ENCODE measurements around the gene CFAP74.

The CFAP74 gene

GRCh38 chr1:2046953-2047748, 43.6 kb upstream of the CFAP74 start:
- Histone ChIP-seq H3K4me3 (ENCODE audit: low read depth, low read length) (no peak overlapping the region), H3K27me3 (ENCODE audit: insufficient read depth, low read depth, severe bottlenecking) (no peaks in the 10 kb centered on the region), H3K27ac (no peak overlapping the region), H3K36me3 (no peaks in the 10 kb centered on the region), H3K9me3 (ENCODE audit: severe bottlenecking) (no peaks in the 10 kb centered on the region)
- DNase-seq = no peak
- TF ChIP-seq, protein P1, sequence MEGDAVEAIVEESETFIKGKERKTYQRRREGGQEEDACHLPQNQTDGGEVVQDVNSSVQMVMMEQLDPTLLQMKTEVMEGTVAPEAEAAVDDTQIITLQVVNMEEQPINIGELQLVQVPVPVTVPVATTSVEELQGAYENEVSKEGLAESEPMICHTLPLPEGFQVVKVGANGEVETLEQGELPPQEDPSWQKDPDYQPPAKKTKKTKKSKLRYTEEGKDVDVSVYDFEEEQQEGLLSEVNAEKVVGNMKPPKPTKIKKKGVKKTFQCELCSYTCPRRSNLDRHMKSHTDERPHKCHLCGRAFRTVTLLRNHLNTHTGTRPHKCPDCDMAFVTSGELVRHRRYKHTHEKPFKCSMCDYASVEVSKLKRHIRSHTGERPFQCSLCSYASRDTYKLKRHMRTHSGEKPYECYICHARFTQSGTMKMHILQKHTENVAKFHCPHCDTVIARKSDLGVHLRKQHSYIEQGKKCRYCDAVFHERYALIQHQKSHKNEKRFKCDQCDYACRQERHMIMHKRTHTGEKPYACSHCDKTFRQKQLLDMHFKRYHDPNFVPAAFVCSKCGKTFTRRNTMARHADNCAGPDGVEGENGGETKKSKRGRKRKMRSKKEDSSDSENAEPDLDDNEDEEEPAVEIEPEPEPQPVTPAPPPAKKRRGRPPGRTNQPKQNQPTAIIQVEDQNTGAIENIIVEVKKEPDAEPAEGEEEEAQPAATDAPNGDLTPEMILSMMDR (IDR thresholded peaks at IDR 0.05; ENCODE audit: low read depth, low read length) = no peak

DNA sequence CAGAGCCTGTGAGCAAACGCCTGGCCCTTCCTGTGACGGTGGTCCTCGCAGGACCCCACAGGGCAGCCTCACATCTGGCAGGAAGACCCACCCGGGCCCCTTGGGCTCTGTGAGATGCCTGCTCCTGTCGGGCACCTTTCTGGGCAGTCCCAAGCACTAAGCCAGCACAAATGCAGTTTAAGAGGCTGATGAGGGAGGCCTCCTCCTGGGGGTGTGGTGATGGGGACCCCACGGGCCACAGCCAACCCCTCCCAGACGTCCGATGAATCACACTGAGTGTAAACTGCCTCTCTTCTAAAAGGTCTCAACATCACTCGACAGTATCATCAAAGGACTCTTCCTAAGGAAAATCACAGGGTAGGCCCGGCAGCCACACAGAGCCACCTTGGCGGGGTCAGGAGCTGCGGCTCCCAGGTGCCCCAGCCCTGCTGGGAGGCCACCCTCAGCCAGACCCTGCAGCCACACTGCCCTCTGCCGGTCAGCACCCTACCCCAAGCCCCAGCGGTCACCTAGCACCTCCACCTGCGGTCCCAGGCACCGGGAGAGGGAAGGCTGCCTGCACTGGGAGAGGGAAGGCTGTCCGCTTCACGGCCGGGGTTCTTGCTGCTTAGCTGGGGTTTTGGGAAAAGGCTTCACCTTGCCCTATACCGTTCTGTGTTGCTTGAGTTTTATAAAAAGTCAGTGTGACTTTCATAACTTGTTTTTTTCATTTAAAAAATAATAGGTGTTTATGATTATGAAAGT, 42.8 kb upstream of the CFAP74 start:
- H3K27me3 ChIP-seq (ENCODE audit: insufficient read depth, low read depth, severe bottlenecking) = no peaks in the 10 kb centered on the region

DNA sequence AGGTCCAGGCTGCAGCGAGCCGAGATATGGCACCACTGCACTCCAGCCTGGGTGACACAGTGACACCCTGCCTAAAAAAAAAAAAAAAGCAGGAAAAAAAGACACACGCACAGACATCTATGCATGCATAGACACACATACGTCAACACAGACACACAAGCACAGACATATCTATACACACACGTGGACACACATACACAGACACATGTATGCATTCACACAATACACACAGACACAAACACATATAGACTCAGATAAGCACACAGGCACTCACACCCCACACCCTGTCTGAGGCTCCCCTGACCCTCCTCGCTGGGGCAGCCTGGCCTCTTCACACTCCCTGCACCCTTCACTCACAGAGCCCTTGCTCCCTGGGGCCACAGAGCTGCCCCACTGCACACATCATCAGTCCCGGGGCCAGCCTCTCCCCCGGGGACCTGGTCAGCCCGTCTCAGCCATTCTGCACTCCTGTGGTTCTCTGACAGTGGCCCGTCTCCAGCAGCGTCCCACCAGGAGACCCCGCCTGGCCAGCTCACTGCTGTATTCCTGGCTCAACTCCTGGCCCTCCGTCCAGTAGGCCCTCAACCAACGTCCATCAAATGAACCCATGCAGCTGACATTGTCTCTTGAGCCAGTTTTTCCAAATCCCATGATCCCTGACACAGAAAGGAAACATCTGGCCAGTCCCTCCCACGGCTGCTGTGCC, 42.0 kb upstream of the CFAP74 start:
- no peaks in the 10 kb centered on the region for H3K9me3 ChIP-seq (ENCODE audit: severe bottlenecking)
- no peaks in the 10 kb centered on the region for H3K36me3 ChIP-seq
- TF ChIP-seq, protein P1 (IDR thresholded peaks at IDR 0.05; ENCODE audit: low read depth, low read length) = no peak
- no peak overlapping the region for H3K27ac ChIP-seq
- no peak overlapping the region for H3K4me3 ChIP-seq (ENCODE audit: low read depth, low read length)
- no peaks in the 10 kb centered on the region for H3K27me3 ChIP-seq (ENCODE audit: insufficient read depth, low read depth, severe bottlenecking)
- DNase-seq = no peak

More for the DNA sequence above, 42.8 kb upstream of the CFAP74 start:
- H3K4me3 ChIP-seq (ENCODE audit: low read depth, low read length) = no peak overlapping the region
- no peaks in the 10 kb centered on the region for H3K9me3 ChIP-seq (ENCODE audit: severe bottlenecking)
- no peak overlapping the region for H3K27ac ChIP-seq
- H3K36me3 ChIP-seq = no peaks in the 10 kb centered on the region
- TF ChIP-seq, protein P1 (IDR thresholded peaks at IDR 0.05; ENCODE audit: low read depth, low read length) = peak; percentile 98
- DNase-seq = peak; percentile 92

GRCh38 chr1:2044510-2045319, 41.1 kb upstream of the CFAP74 start:
- peak overlapping the region; percentile 26 for H3K4me3 ChIP-seq (ENCODE audit: low read depth, low read length)
- H3K27me3 ChIP-seq (ENCODE audit: insufficient read depth, low read depth, severe bottlenecking) = no peaks in the 10 kb centered on the region
- DNase-seq = peak; percentile 65

DNA sequence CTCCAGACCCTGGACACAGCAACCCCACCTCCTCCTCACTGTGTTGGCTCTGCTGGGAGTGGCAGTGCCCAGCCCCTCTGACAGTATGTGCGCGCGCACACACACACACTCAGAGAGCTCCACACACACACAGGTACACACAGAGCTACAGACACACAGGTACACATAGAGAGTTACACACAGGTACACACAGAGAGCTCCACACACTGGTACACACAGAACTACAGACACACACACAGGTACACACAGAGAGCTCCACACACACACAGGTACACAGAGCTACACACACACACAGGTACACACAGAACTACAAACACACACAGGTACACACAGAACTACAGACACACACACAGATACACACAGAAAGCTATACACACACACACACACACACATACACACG, 40.3 kb upstream of the CFAP74 start:
- Histone ChIP-seq H3K9me3 (ENCODE audit: severe bottlenecking) (peaks cover 4% of the 10 kb centered on the region), H3K36me3 (no peaks in the 10 kb centered on the region), H3K27me3 (ENCODE audit: insufficient read depth, low read depth, severe bottlenecking) (no peaks in the 10 kb centered on the region), H3K27ac (no peak overlapping the region), H3K4me3 (ENCODE audit: low read depth, low read length) (no peak overlapping the region)
- DNase-seq = no peak
- TF ChIP-seq, protein P1 (IDR thresholded peaks at IDR 0.05; ENCODE audit: low read depth, low read length) = no peak

More at GRCh38 chr1:2044510-2045319, 41.1 kb upstream of the CFAP74 start:
- TF ChIP-seq, protein P1 (IDR thresholded peaks at IDR 0.05; ENCODE audit: low read depth, low read length) = peak; percentile 78
- Histone ChIP-seq H3K27ac (no peak overlapping the region), H3K9me3 (ENCODE audit: severe bottlenecking) (peaks cover 4% of the 10 kb centered on the region), H3K36me3 (no peaks in the 10 kb centered on the region)
